ENCODE results near the gene ATRN. TPM values are rescaled to one million over a fixed set of nuclear protein-coding genes. Genes with fewer than 3 reads are reported as not detected.
A peak's percentile ranks its signal among the peaks of the same experiment; 100 is the strongest.
"Not testable (repeated sequence)": the region's sequence is repeated elsewhere in the genome, so short reads cannot be mapped to it uniquely, and the experiment has no call there.

The ATRN gene
- total and polyA plus RNA-seq, 2 experiments from 2014 or later: 14.7 to 71.1 TPM

DNA sequence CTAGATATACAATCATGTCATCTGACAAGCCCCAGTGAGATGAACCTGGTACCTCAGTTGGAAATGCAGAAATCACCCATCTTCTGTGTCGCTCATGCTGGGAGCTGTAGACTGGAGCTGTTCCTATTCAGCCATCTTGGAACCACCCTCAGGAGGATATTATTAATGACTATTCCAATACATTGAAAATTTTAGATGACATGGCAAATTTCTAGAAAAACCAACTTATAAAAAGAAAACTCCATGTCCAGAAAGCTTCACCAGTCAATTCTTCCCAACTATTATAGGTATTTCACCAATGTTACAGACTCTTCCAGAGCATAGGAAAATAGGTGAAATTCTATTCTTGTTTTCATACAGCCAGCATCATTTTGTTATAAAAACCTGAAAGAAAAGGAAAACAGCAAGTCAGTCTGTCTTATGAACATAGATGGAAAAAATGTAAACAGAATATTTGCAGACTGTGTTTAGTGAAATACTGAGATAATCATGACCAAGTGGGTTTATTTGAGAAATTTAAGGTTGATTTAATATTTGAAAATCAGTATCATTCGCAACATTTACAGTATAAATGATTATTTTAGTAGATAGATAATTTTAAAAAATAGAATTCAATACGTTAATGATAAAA is 43.3 kb downstream of the ATRN start:
- Histone ChIP-seq H3K27me3 (no peaks in the 10 kb centered on the region), H3K9me2 (replicated peaks; ENCODE audit: insufficient read depth) (no peaks in the 10 kb centered on the region), H3K4me1 (ENCODE audit: insufficient read depth) (peaks cover 18% of the 10 kb centered on the region), H3K4me3 (no peak overlapping the region), H4K20me1 (ENCODE audit: insufficient read depth, poor library complexity, severe bottlenecking) (peaks cover 8% of the 10 kb centered on the region), H2AFZ (no peak overlapping the region), H3K36me3 (replicated peaks; ENCODE audit: insufficient read depth, low read depth) (no peaks in the 10 kb centered on the region), H3K79me2 (peaks cover 45% of the 10 kb centered on the region), H3K9me3 (ENCODE audit: low read depth) (no peaks in the 10 kb centered on the region), H3K4me2 (no peak overlapping the region), H3K27ac (no peak overlapping the region)
- TF ChIP-seq, protein P1, sequence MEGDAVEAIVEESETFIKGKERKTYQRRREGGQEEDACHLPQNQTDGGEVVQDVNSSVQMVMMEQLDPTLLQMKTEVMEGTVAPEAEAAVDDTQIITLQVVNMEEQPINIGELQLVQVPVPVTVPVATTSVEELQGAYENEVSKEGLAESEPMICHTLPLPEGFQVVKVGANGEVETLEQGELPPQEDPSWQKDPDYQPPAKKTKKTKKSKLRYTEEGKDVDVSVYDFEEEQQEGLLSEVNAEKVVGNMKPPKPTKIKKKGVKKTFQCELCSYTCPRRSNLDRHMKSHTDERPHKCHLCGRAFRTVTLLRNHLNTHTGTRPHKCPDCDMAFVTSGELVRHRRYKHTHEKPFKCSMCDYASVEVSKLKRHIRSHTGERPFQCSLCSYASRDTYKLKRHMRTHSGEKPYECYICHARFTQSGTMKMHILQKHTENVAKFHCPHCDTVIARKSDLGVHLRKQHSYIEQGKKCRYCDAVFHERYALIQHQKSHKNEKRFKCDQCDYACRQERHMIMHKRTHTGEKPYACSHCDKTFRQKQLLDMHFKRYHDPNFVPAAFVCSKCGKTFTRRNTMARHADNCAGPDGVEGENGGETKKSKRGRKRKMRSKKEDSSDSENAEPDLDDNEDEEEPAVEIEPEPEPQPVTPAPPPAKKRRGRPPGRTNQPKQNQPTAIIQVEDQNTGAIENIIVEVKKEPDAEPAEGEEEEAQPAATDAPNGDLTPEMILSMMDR (IDR thresholded peaks at IDR 0.05; ENCODE audit: poor library complexity): no peak
- TF ChIP-seq EZH2phosphoT487 (IDR thresholded peaks at IDR 0.05; ENCODE audit: low read depth, severe bottlenecking, unreplicated experiment): no peak
- TF ChIP-seq EZH2 (IDR thresholded peaks at IDR 0.05; ENCODE audit: borderline replicate concordance): no peak
- no peak for DNase-seq (ENCODE audit: low spot score)
- WGBS (ENCODE audit: low lambda C conversion rate, missing lambda C conversion rate): 93% methylated on average over 3 of the region's 3 CpGs

DNA sequence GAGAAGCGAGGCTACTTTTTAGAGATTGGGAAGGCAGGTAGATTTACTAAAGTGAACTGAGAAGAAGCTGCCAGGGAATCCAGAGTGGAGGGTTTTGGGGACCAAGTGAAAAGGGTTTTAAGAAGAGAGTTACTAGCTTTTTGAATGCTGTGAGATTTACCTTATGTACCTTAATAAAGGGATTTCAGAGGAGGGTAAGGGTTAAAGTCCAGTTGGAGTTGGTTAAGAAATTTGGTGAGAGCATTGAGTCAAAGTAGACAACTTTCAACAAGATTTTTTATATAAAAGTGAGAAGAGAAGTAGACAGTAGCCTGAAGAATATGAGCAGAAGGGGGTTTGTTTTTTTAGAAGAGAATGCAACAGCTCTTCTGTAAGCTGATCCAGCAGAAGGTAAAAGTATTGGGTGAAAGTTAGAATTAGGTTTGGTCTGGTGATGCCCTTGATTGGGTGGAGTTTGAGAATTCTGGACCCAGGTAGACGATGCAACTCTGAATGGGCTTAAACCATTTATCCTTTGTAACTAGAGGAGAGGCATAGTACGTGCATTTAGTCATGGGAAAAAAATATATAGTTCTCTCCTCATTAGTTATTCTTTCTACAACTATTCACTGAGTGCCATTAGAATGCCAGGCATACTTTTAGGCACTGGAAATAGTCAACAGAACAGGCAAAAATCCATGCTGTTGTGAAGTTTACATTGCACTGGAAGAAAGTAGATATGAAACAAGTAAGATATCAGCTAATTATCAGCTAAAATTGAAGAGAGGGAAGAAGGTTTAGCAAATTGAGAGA is 44.8 kb downstream of the ATRN start:
- no peaks in the 10 kb centered on the region for H3K27me3 ChIP-seq
- H3K79me2 ChIP-seq: peaks cover 49% of the 10 kb centered on the region
- H3K36me3 ChIP-seq (replicated peaks; ENCODE audit: insufficient read depth, low read depth): no peaks in the 10 kb centered on the region
- H3K27ac ChIP-seq: peak overlapping the region; percentile 23
- H2AFZ ChIP-seq: no peak overlapping the region
- H3K9me2 ChIP-seq (replicated peaks; ENCODE audit: insufficient read depth): no peaks in the 10 kb centered on the region
- H3K9me3 ChIP-seq (ENCODE audit: low read depth): no peaks in the 10 kb centered on the region
- no peak for TF ChIP-seq EZH2phosphoT487 (IDR thresholded peaks at IDR 0.05; ENCODE audit: low read depth, severe bottlenecking, unreplicated experiment)
- TF ChIP-seq, protein P1 (IDR thresholded peaks at IDR 0.05; ENCODE audit: poor library complexity): no peak
- no peak for TF ChIP-seq EZH2 (IDR thresholded peaks at IDR 0.05; ENCODE audit: borderline replicate concordance)
- peak overlapping the region; percentile 1 for H3K4me2 ChIP-seq
- peaks cover 13% of the 10 kb centered on the region for H3K4me1 ChIP-seq (ENCODE audit: insufficient read depth)
- no peak for DNase-seq (ENCODE audit: low spot score)
- H4K20me1 ChIP-seq (ENCODE audit: insufficient read depth, poor library complexity, severe bottlenecking): peaks cover 8% of the 10 kb centered on the region
- 76% methylated on average over 3 of the region's 3 CpGs for WGBS (ENCODE audit: low lambda C conversion rate, missing lambda C conversion rate)
- H3K4me3 ChIP-seq: no peak overlapping the region

DNA sequence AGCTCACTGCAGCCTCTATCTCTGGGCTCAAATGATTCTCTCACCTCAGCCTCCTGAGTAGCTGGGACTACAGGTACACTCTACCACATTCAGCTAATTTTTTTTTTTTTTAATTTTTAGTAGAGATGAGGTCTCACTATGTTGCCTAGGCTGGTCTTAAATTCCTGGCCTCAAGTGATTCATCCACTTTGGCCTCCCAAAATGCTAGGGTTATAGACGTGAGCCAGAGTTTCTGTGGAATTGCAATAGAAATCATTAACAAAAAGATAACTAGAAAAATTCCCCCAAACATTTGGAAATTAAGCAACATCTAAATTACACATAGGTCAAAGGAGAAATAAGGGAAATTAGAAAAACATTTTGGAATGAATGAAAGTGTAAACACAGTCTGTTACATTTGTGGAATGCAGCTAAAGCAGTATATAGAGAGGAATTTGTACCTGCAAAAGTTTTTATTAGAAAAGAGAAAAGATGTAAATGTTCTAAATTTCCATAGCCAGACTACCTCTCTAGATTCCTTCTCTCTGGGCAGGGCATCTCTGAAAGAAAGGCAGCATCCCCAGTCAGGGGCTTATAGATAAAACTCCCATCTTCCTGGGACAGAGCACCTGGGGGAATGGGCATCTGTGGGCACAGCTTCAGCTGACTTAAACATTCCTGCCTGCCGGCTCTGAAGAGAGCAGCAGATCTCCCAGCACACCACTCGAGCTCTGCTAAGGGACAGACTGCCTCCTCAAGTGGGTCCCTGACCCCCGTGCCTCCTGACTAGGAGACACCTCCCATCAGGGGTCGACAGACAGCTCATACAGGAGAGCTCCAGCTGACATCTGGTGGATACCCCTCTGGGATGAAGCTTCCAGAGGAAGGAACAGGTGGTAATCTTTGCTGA is 51.3 kb downstream of the ATRN start:
- Histone ChIP-seq H2AFZ (no peak overlapping the region), H3K9me2 (replicated peaks; ENCODE audit: insufficient read depth) (no peaks in the 10 kb centered on the region), H3K36me3 (replicated peaks; ENCODE audit: insufficient read depth, low read depth) (no peaks in the 10 kb centered on the region), H3K4me1 (ENCODE audit: insufficient read depth) (no peaks in the 10 kb centered on the region), H3K79me2 (peaks cover 22% of the 10 kb centered on the region), H4K20me1 (ENCODE audit: insufficient read depth, poor library complexity, severe bottlenecking) (no peaks in the 10 kb centered on the region), H3K9me3 (ENCODE audit: low read depth) (peaks cover 7% of the 10 kb centered on the region), H3K4me3 (no peak overlapping the region), H3K4me2 (no peak overlapping the region), H3K27me3 (no peaks in the 10 kb centered on the region), H3K27ac (no peak overlapping the region)
- WGBS (ENCODE audit: low lambda C conversion rate, missing lambda C conversion rate): 95% methylated on average over 5 of the region's 5 CpGs
- DNase-seq (ENCODE audit: low spot score): no peak
- TF ChIP-seq EZH2 (IDR thresholded peaks at IDR 0.05; ENCODE audit: borderline replicate concordance) (no peak), EZH2phosphoT487 (IDR thresholded peaks at IDR 0.05; ENCODE audit: low read depth, severe bottlenecking, unreplicated experiment) (no peak)
- TF ChIP-seq, protein P1 (IDR thresholded peaks at IDR 0.05; ENCODE audit: poor library complexity): no peak

DNA sequence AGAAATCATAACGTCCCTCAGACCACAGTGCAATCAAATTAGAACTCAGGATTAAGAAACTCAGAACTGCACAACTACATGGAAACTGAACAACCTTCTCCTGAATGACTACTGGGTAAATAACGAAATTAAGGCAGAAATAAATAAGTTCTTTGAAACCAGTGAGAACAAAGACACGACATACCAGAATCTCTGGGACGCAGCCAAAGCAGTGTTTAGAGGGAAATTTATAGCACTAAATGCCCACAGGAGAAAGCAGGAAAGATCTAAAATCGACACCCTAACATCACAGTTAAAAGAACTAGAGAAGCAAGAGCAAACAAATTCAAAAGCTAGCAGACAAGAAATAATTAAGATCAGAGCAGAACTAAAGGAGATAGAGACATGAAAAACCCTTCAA is 53.9 kb downstream of the ATRN start:
- DNase-seq (ENCODE audit: low spot score); H3K4me3 ChIP-seq; H3K27ac ChIP-seq; H3K9me3 ChIP-seq (ENCODE audit: low read depth); H3K4me2 ChIP-seq; H3K27me3 ChIP-seq; H2AFZ ChIP-seq; H3K36me3 ChIP-seq (replicated peaks; ENCODE audit: insufficient read depth, low read depth); H3K4me1 ChIP-seq (ENCODE audit: insufficient read depth); H3K9me2 ChIP-seq (replicated peaks; ENCODE audit: insufficient read depth); H4K20me1 ChIP-seq (ENCODE audit: insufficient read depth, poor library complexity, severe bottlenecking): not testable (repeated sequence)
- H3K79me2 ChIP-seq: peaks cover 19% of the 10 kb centered on the region
- 99% methylated on average over 5 of the region's 5 CpGs for WGBS (ENCODE audit: low lambda C conversion rate, missing lambda C conversion rate)

Data from hepatocyte (in vitro differentiated cells).